ENCODE measurements around the gene KRTAP3-1. TPM values are rescaled to one million over a fixed set of nuclear protein-coding genes. Genes with fewer than 3 reads are reported as not detected.

The KRTAP3-1 gene
- total RNA-seq, 1 experiment from 2014 or later = not detected

- BruUV-seq (replicated peaks) = no TSS peak
- H3K4me3 ChIP-seq (replicated peaks in 1 of 2; ENCODE audit: low read depth in 1 of 2, low read length in 2 of 2) = no peak overlapping the region
- TF ChIP-seq SRF (IDR thresholded peaks at IDR 0.05; ENCODE audit: low read depth) (no peak), POLR2AphosphoS5 (IDR thresholded peaks at IDR 0.05; ENCODE audit: low read depth, low read length) (no peak), ZFX (IDR thresholded peaks at IDR 0.05) (no peak), SIN3A (IDR thresholded peaks at IDR 0.05; ENCODE audit: low read depth) (no peak)
- H3K36me3 ChIP-seq (ENCODE audit: control insufficient read depth in 1 of 2, insufficient read depth in 2 of 2, low read length in 2 of 2) = peaks cover 0 to 38% of the 10 kb centered on the region in 2 experiments; a peak in 2 of 4 replicates
- POLR2A ChIA-PET = no interaction called here
- no peaks in the 10 kb centered on the region for H3K9me2 ChIP-seq (ENCODE audit: insufficient read depth)
- H3K27me3 ChIP-seq (ENCODE audit: insufficient read depth, low read length) = no peaks in the 10 kb centered on the region
- DNase-seq (ENCODE audit: low read depth, low spot score) (no peak), ATAC-seq (no peak)
- RAD21 ChIA-PET (ENCODE audit: low non-redundant PET in 1 of 2, low total read pairs in 2 of 2, uncharacterized antibody in 2 of 2, unreplicated experiment in 2 of 2) = no interaction called here
- no peak overlapping the region for H3K4me2 ChIP-seq (ENCODE audit: low read length)
- intact Hi-C loops (cut with micrococcal nuclease) = no loop called here
- CTCF ChIA-PET = no interaction called here
- H3K79me2 ChIP-seq (ENCODE audit: insufficient read depth, low read length) = no peaks in the 10 kb centered on the region
- no peak overlapping the region for H2AFZ ChIP-seq (ENCODE audit: low read depth, low read length, poor library complexity, severe bottlenecking)
- H3K27ac ChIP-seq (ENCODE audit: low read depth, low read length) = no peak overlapping the region
- H3K4me1 ChIP-seq (ENCODE audit: control insufficient read depth in 1 of 2, insufficient read depth in 2 of 2, low read length in 2 of 2) = peaks cover 37 to 39% of the 10 kb centered on the region in 2 experiments
- no peaks in the 10 kb centered on the region for H4K20me1 ChIP-seq (ENCODE audit: insufficient read depth)
- H3K9ac ChIP-seq (ENCODE audit: low read length) = no peak overlapping the region
- H3K9me3 ChIP-seq (ENCODE audit: control insufficient read depth in 1 of 2, insufficient read depth in 1 of 2, low read depth in 1 of 2, low read length in 2 of 2) = peaks cover 0 to 25% of the 10 kb centered on the region in 2 experiments; a peak in 1 of 4 replicates
Measured at GRCh38 chr17:40961591-40961990, 47.3 kb downstream of the KRTAP3-1 start.

- Histone ChIP-seq H3K36me3 (ENCODE audit: control insufficient read depth in 1 of 2, insufficient read depth in 2 of 2, low read length in 2 of 2) (peaks cover 0 to 38% of the 10 kb centered on the region in 2 experiments; a peak in 2 of 4 replicates), H2AFZ (ENCODE audit: low read depth, low read length, poor library complexity, severe bottlenecking) (no peak overlapping the region), H3K4me1 (ENCODE audit: control insufficient read depth in 1 of 2, insufficient read depth in 2 of 2, low read length in 2 of 2) (peaks cover 52 to 53% of the 10 kb centered on the region in 2 experiments), H4K20me1 (ENCODE audit: insufficient read depth) (no peaks in the 10 kb centered on the region), H3K79me2 (ENCODE audit: insufficient read depth, low read length) (no peaks in the 10 kb centered on the region), H3K27me3 (ENCODE audit: insufficient read depth, low read length) (no peaks in the 10 kb centered on the region), H3K4me3 (replicated peaks in 1 of 2; ENCODE audit: low read depth in 1 of 2, low read length in 2 of 2) (no peak overlapping the region), H3K9ac (ENCODE audit: low read length) (no peak overlapping the region), H3K9me3 (ENCODE audit: control insufficient read depth in 1 of 2, insufficient read depth in 1 of 2, low read depth in 1 of 2, low read length in 2 of 2) (peaks cover 0 to 25% of the 10 kb centered on the region in 2 experiments; a peak in 1 of 4 replicates), H3K27ac (ENCODE audit: low read depth, low read length) (peak overlapping the region; percentile 99), H3K4me2 (ENCODE audit: low read length) (no peak overlapping the region), H3K9me2 (ENCODE audit: insufficient read depth) (no peaks in the 10 kb centered on the region)
- no peak for TF ChIP-seq CTCF (IDR thresholded peaks at IDR 0.05 in 2 of 3, conservative IDR thresholded peaks at IDR 0.05 in 1 of 3; ENCODE audit: borderline replicate concordance in 1 of 3, insufficient read depth in 1 of 3, low read depth in 2 of 3, low read length in 2 of 3)
- TF ChIP-seq ELF1 (IDR thresholded peaks at IDR 0.05; ENCODE audit: borderline replicate concordance, low read depth) = no peak
- no peak for TF ChIP-seq RAD21 (IDR thresholded peaks at IDR 0.05; ENCODE audit: low read depth)
- no peak for TF ChIP-seq REST (IDR thresholded peaks at IDR 0.05; ENCODE audit: low read depth)
- no peak for TF ChIP-seq ZFX (IDR thresholded peaks at IDR 0.05)
- no peak for TF ChIP-seq EZH2phosphoT487 (IDR thresholded peaks at IDR 0.05; ENCODE audit: borderline replicate concordance)
- ChIA-PET POLR2A (no interaction called here), RAD21 (ENCODE audit: low non-redundant PET in 1 of 2, low total read pairs in 2 of 2, uncharacterized antibody in 2 of 2, unreplicated experiment in 2 of 2) (no interaction called here), CTCF (no interaction called here)
- BruUV-seq (replicated peaks) = no TSS peak
- DNase-seq (ENCODE audit: low read depth, low spot score) = no peak
- intact Hi-C loops (cut with micrococcal nuclease) = no loop called here
- ATAC-seq = no peak
Measured at GRCh38 chr17:40960144-40960543, 48.8 kb downstream of the KRTAP3-1 start.
